ENCODE measurements around the gene GIMAP1. TPM values are rescaled to one million over a fixed set of nuclear protein-coding genes. Genes with fewer than 3 reads are reported as not detected.
A peak's percentile ranks its signal among the peaks of the same experiment; 100 is the strongest.

The GIMAP1 gene
- polyA plus RNA-seq, 1 donor: 2.2 TPM

DNA sequence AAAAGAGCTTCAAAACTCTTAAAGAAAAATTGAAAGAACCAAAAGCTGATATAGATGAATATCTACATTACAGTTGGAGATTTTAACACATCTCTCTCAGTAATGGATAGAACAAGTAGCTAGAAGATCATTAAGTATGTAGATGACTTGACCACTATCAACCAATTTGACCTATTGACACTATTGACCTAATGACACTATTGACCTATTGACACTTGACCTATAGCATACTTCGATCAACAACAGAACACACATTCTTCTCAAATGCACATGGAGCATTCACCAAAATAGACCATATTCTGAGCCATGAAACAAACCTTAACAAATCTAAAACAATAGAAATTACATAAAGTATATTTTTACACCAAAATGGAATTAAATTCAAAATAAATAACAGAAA lies 43.1 kb downstream of the GIMAP1 start:
- H3K9me3 ChIP-seq (ENCODE audit: control insufficient read depth, low read depth, low read length): no peaks in the 10 kb centered on the region
- H3K4me3 ChIP-seq (ENCODE audit: low read length): no peak overlapping the region
- no peaks in the 10 kb centered on the region for H3K27me3 ChIP-seq (ENCODE audit: control insufficient read depth, insufficient read depth, low read length)
- H3K27ac ChIP-seq (ENCODE audit: low read length): no peak overlapping the region
- WGBS (ENCODE audit: insufficient coverage, low lambda C conversion rate): no CpG with 5 or more reads among the region's 1 CpG
- DNase-seq: no peak
- H3K4me1 ChIP-seq (ENCODE audit: control insufficient read depth, insufficient read depth, low read length): no peaks in the 10 kb centered on the region
- H3K36me3 ChIP-seq (ENCODE audit: control insufficient read depth, insufficient read depth, low read length): no peaks in the 10 kb centered on the region

DNA sequence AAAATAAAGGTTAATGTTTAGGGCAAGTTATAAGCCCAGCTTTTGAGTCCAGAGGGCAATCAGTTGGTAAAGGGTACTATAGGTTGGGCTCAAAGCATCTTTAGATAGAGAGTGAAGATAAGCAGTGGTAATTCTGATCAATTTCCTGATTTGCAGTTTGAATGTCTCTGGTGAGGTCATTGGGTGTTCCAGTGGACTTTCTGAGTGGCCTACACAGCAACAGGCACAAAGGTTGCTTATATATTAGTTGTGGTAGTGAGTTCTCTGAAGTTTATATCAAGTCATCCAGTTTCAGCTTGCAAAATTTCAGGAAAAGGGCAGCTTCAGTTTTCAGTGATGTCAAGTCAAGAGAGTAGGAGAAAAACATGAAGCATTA lies 49.9 kb downstream of the GIMAP1 start:
- peak in 1 of 2 donors; percentile 29 for DNase-seq
- H3K27ac ChIP-seq (ENCODE audit: low read length): no peak overlapping the region
- H3K27me3 ChIP-seq (ENCODE audit: control insufficient read depth, insufficient read depth, low read length): no peaks in the 10 kb centered on the region
- H3K36me3 ChIP-seq (ENCODE audit: control insufficient read depth, insufficient read depth, low read length): no peaks in the 10 kb centered on the region
- H3K9me3 ChIP-seq (ENCODE audit: control insufficient read depth, low read depth, low read length): no peaks in the 10 kb centered on the region
- no peaks in the 10 kb centered on the region for H3K4me1 ChIP-seq (ENCODE audit: control insufficient read depth, insufficient read depth, low read length)
- H3K4me3 ChIP-seq (ENCODE audit: low read length): no peak overlapping the region

DNA sequence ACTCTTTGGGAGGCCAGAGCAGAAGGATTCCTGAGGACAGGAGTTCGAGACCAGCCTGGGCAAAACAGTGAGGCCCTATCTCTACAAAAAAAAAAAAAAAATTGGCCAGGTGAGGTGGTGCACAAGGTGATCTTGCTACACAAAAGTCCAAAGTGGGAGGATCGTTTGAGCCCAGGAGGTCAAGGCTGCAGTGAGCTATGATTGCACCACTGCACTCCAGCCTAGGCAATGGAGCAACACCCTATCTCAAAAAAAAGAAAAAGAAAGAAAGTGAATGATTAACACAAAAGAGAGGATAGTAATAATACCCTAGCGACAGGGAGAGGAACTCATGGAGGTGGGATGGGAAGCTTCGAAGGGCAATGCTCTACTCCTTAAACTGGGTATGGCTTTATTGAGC lies 53.4 kb downstream of the GIMAP1 start:
- Histone ChIP-seq H3K27me3 (ENCODE audit: control insufficient read depth, insufficient read depth, low read length) (no peaks in the 10 kb centered on the region), H3K4me1 (ENCODE audit: control insufficient read depth, insufficient read depth, low read length) (no peaks in the 10 kb centered on the region), H3K36me3 (ENCODE audit: control insufficient read depth, insufficient read depth, low read length) (no peaks in the 10 kb centered on the region), H3K9me3 (ENCODE audit: control insufficient read depth, low read depth, low read length) (no peaks in the 10 kb centered on the region), H3K27ac (ENCODE audit: low read length) (no peak overlapping the region), H3K4me3 (ENCODE audit: low read length) (no peak overlapping the region)
- DNase-seq: no peak
- no CpG with 5 or more reads among the region's 4 CpGs for WGBS (ENCODE audit: insufficient coverage, low lambda C conversion rate)

Other genes starting within 250 kb of the GIMAP1 start
- gene GIMAP7, start 201.7 kb upstream of the GIMAP1 start, polyA plus RNA-seq: 14.7 TPM
- 17.8 TPM for gene GIMAP4, start 149.2 kb upstream of the GIMAP1 start, polyA plus RNA-seq
- gene GIMAP6, start 84.2 kb upstream of the GIMAP1 start, polyA plus RNA-seq: 10.7 TPM
- 9.3 TPM for gene GIMAP2, start 30.9 kb upstream of the GIMAP1 start, polyA plus RNA-seq
- gene GIMAP5, start 20.8 kb downstream of the GIMAP1 start, polyA plus RNA-seq: 9.0 TPM
- 291 TPM for gene TMEM176B, start 83.8 kb downstream of the GIMAP1 start, polyA plus RNA-seq
- 300 TPM for gene TMEM176A, start 84.2 kb downstream of the GIMAP1 start, polyA plus RNA-seq
- 206 TPM for gene AOC1, start 135.9 kb downstream of the GIMAP1 start, polyA plus RNA-seq

All from large intestine (tissue), 3 donors.